OCI-LY3 (cell line): ENCODE results near the gene SMCR8.
"Not testable (repeated sequence)": the region's sequence is repeated elsewhere in the genome, so short reads cannot be mapped to it uniquely, and the experiment has no call there.

ENCODE experiments used
- H2AFZ ChIP-seq: fragments of 200-600, 300-600 bp; shearing (Covaris generic); 2 replicates; pipeline ENCODE4 v1.6.0; 2014; ENCODE audit warnings: antibody characterized with exemption, low read depth, low read length
- H3K27ac ChIP-seq: fragments of 200-600, 300-600 bp; sonication (generic); 2 replicates; pipeline ENCODE4 v1.5.1; 2014; ENCODE audit warnings: mild to moderate bottlenecking, low read length, moderate library complexity, mixed read lengths
- H3K27me3 ChIP-seq: fragments of 200-600, 300-600 bp; sonication (generic); 2 replicates; pipeline ENCODE4 v1.6.1; 2014; ENCODE audit warnings: low read depth, low read length, mixed read lengths
- H3K36me3 ChIP-seq: fragments of 200-600, 300-600 bp; sonication (generic); replicated peaks from 2 replicates; pipeline ENCODE3; 2014; ENCODE audit warnings: low read depth, low read length, mixed read lengths
- H3K4me1 ChIP-seq: fragments of 300-600, 200-600 bp; sonication (generic); 2 replicates; pipeline ENCODE4 v1.6.1; 2014; ENCODE audit warnings: low read length, mixed read lengths
- H3K4me2 ChIP-seq: fragments of 200-600, 300-600 bp; sonication (generic); 2 replicates; pipeline ENCODE4 v1.6.1; 2014; ENCODE audit warnings: low read length, mixed read lengths
- H3K4me3 ChIP-seq: fragments of 300-600, 200-600 bp; sonication (generic); 2 replicates; pipeline ENCODE4 v1.5.1; 2014; ENCODE audit warnings: antibody characterized with exemption, mild to moderate bottlenecking, low read length, moderate library complexity
- H3K79me2 ChIP-seq: fragments of 300-600, 200-600 bp; shearing (Covaris generic); 2 replicates; pipeline ENCODE4 v1.6.1; 2014; ENCODE audit warnings: mild to moderate bottlenecking, low read length, mixed read lengths
- H3K9ac ChIP-seq: fragments of 300-600, 200-600 bp; shearing (Covaris generic); 2 replicates; pipeline ENCODE4 v1.6.0; 2014; ENCODE audit warnings: mild to moderate bottlenecking, low read length, moderate library complexity
- H3K9me3 ChIP-seq: fragments of 200-600, 300-600 bp; shearing (Covaris generic); 2 replicates; pipeline ENCODE4 v1.6.1; 2014; ENCODE audit warnings: low read length, mixed read lengths; ENCODE audit not compliant: insufficient read depth
- H4K20me1 ChIP-seq: fragments of 200-600, 300-600 bp; sonication (generic); 2 replicates; pipeline ENCODE4 v1.6.1; 2016; ENCODE audit warnings: low read length, mixed read lengths; ENCODE audit not compliant: insufficient read depth
- CTCF ChIP-seq: fragments of 200-600, 300-600 bp; sonication (generic); IDR thresholded peaks from 2 replicates; pipeline ENCODE4 v1.5.1; 2014; ENCODE audit warnings: antibody characterized with exemption, low read length, low read depth
- EZH2phosphoT487 ChIP-seq: fragments of 200-600 bp; shearing (Covaris generic); IDR thresholded peaks from 2 replicates; pipeline ENCODE4 v1.6.1; 2018; ENCODE audit warnings: antibody characterized with exemption, mixed run types, low read depth

SMCR8 gene

GRCh38 chr17:18280766-18281371 lies 34.2 kb upstream of the SMCR8 start:
- Histone ChIP-seq H3K27me3 (no peaks in the 10 kb centered on the region), H3K9me3 (no peaks in the 10 kb centered on the region), H3K4me3 (no peak overlapping the region), H3K79me2 (no peaks in the 10 kb centered on the region), H3K36me3 (no peaks in the 10 kb centered on the region), H3K27ac (no peak overlapping the region), H4K20me1 (no peaks in the 10 kb centered on the region), H3K4me1 (no peaks in the 10 kb centered on the region), H3K4me2 (no peak overlapping the region), H2AFZ (no peak overlapping the region), H3K9ac (no peak overlapping the region)
- no peak for TF ChIP-seq EZH2phosphoT487
- no peak for TF ChIP-seq CTCF

- Histone ChIP-seq H2AFZ (no peak overlapping the region), H3K9me3 (no peaks in the 10 kb centered on the region), H3K4me2 (no peak overlapping the region), H3K27ac (no peak overlapping the region), H3K27me3 (no peaks in the 10 kb centered on the region), H3K79me2 (no peaks in the 10 kb centered on the region), H4K20me1 (no peaks in the 10 kb centered on the region), H3K36me3 (no peaks in the 10 kb centered on the region), H3K4me1 (no peaks in the 10 kb centered on the region), H3K9ac (no peak overlapping the region), H3K4me3 (no peak overlapping the region)
- no peak for TF ChIP-seq CTCF
- no peak for TF ChIP-seq EZH2phosphoT487
Measured at GRCh38 chr17:18281788-18282187, 33.3 kb upstream of the SMCR8 start.

- no peaks in the 10 kb centered on the region for H3K4me1 ChIP-seq
- no peaks in the 10 kb centered on the region for H4K20me1 ChIP-seq
- no peak for TF ChIP-seq CTCF
- TF ChIP-seq EZH2phosphoT487, result no peak
- H3K27ac ChIP-seq, result no peak overlapping the region
- H3K9me3 ChIP-seq, result no peaks in the 10 kb centered on the region
- H3K4me3 ChIP-seq, result no peak overlapping the region
- H3K27me3 ChIP-seq, result no peaks in the 10 kb centered on the region
- H3K79me2 ChIP-seq, result no peaks in the 10 kb centered on the region
- no peak overlapping the region for H3K9ac ChIP-seq
- H3K36me3 ChIP-seq, result no peaks in the 10 kb centered on the region
- no peak overlapping the region for H2AFZ ChIP-seq
- no peak overlapping the region for H3K4me2 ChIP-seq
Measured at GRCh38 chr17:18285296-18285695, 29.8 kb upstream of the SMCR8 start.

DNA sequence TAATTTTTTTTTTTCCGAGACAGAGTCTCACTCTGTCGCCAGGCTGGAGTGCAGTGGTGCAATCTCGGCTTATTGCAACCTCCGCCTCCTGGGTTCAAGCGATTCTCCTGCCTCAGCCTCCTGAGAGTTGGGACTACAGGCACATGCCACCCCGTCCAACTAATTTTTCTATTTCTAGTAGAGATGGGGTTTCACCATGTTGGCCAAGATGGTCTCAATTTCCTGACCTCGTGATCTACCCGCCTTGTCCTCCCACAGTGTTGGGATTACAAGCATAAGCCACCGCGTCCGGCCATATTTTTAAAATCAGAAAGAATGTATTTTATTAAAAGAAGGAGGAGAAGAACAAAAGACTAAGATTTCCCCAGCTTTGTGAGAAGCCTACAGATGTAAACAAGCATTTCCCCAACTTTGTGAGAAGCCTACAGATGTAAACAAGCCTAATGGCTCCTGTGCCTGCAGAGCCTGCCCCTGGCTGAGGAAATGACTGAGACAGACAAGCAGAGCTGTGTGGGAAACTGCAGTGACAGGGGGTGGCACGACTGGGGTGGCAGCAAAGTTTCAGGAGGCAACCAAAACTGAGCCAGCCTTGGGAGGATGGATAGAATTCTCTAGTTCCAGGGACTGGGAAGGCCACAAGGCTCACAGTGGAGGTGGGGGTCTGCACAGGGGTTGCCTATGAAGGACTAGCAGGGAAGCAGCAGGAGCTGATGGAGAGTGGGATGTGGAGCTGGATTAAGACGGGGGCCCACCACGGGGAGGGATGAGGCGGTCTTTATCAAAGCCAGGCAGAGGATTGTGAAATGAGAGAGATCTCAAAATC lies 23.2 kb upstream of the SMCR8 start:
- Histone ChIP-seq H3K4me2 (no peak overlapping the region), H3K9me3 (no peaks in the 10 kb centered on the region), H3K4me3 (no peak overlapping the region), H3K27me3 (no peaks in the 10 kb centered on the region), H4K20me1 (no peaks in the 10 kb centered on the region), H2AFZ (no peak overlapping the region), H3K9ac (no peak overlapping the region), H3K4me1 (peaks cover 9% of the 10 kb centered on the region), H3K79me2 (no peaks in the 10 kb centered on the region), H3K27ac (no peak overlapping the region), H3K36me3 (no peaks in the 10 kb centered on the region)
- TF ChIP-seq CTCF, result no peak
- no peak for TF ChIP-seq EZH2phosphoT487

DNA sequence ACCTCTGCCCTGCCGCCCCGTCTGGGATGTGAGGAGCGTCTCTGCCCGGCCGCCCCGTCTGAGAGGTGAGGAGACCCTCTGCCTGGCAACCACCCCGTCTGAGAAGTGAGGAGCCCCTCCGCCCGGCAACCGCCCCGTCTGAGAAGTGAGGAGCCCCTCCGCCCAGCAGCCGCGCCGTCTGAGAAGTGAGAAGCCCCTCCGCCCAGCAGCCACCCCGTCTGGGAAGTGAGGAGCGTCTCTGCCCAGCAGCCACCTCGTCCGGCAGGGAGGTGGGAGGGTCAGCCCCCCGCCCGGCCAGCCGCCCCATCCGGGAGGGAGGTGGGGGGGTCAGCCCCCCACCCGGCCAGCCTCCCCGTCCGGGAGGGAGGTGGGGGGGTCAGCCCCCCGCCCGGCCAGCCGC lies 17.0 kb upstream of the SMCR8 start:
- H3K9ac ChIP-seq, H3K36me3 ChIP-seq: not testable (repeated sequence)

More for the DNA sequence above, 17.0 kb upstream of the SMCR8 start:
- not testable (repeated sequence) for H3K4me2 ChIP-seq, H2AFZ ChIP-seq, H4K20me1 ChIP-seq, H3K27me3 ChIP-seq, H3K27ac ChIP-seq, H3K9me3 ChIP-seq, H3K4me3 ChIP-seq, H3K79me2 ChIP-seq
- peaks cover 14% of the 10 kb centered on the region for H3K4me1 ChIP-seq
